ENCODE results near the gene SCARF1.

The SCARF1 gene

GRCh38 chr17:1647802-1648171 is 2.3 kb upstream of the SCARF1 start:
- no peak overlapping the region for H3K4me2 ChIP-seq (ENCODE audit: low read length)
- H3K36me3 ChIP-seq (ENCODE audit: control insufficient read depth, insufficient read depth, low read length): no peaks in the 10 kb centered on the region
- H3K9me3 ChIP-seq (ENCODE audit: control insufficient read depth, low read length): no peaks in the 10 kb centered on the region
- no peak overlapping the region for H3K4me3 ChIP-seq (ENCODE audit: low read depth, low read length)
- no peak overlapping the region for H3K27ac ChIP-seq
- H3K27me3 ChIP-seq (ENCODE audit: control insufficient read depth, insufficient read depth, low read length): no peaks in the 10 kb centered on the region
- H3K9ac ChIP-seq: no peak overlapping the region
- no peak overlapping the region for H2AFZ ChIP-seq
- H3K79me2 ChIP-seq: no peaks in the 10 kb centered on the region
- H3K4me1 ChIP-seq: peaks cover 7% of the 10 kb centered on the region
- no peak for TF ChIP-seq CTCF (IDR thresholded peaks at IDR 0.05)

DNA sequence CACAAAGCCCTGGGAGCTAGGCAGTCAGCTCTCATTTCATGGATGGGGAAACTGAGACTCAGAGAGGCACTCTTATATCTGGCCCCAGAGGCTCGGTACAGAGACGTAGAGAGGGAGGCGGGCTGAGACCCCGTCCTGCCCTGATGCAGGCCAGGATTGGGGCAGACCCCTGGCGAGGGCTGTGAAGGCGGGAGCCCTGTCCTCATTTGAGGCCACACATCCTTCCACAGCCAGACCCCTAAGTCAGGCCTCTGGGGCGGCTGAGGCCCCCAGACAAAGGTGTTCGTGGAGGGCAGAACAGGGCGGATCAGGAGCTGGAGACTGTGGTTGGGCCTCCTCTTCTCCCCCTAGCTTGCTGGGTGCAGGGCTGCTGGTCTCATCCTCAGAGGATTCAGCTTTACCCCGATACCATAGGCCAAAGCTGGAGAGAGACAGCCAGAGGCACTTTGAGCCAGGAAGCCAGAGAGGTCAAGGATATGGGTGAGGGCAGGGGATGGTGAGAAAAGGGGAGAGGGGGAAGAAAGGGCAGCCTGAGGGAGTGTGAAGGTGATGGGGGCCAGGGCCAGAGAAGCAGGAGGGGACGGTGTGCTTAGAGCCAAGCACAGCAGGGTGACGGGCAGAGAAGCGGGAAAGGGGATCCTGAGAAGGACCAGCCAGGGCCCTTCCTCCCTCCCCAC is 805 bp upstream of the SCARF1 start:
- Histone ChIP-seq H3K9ac (no peak overlapping the region), H3K36me3 (ENCODE audit: control insufficient read depth, insufficient read depth, low read length) (no peaks in the 10 kb centered on the region), H3K4me3 (ENCODE audit: low read depth, low read length) (no peak overlapping the region), H3K27me3 (ENCODE audit: control insufficient read depth, insufficient read depth, low read length) (no peaks in the 10 kb centered on the region), H3K27ac (peak overlapping the region; percentile 30), H3K9me3 (ENCODE audit: control insufficient read depth, low read length) (no peaks in the 10 kb centered on the region), H2AFZ (no peak overlapping the region), H3K79me2 (no peaks in the 10 kb centered on the region), H3K4me2 (ENCODE audit: low read length) (peak overlapping the region; percentile 38), H3K4me1 (peaks cover 7% of the 10 kb centered on the region)
- no peak for TF ChIP-seq CTCF (IDR thresholded peaks at IDR 0.05)

- no peak overlapping the region for H3K9ac ChIP-seq
- H3K36me3 ChIP-seq (ENCODE audit: control insufficient read depth, insufficient read depth, low read length): no peaks in the 10 kb centered on the region
- H3K9me3 ChIP-seq (ENCODE audit: control insufficient read depth, low read length): no peaks in the 10 kb centered on the region
- H3K4me2 ChIP-seq (ENCODE audit: low read length): peak overlapping the region; percentile 23
- H3K27ac ChIP-seq: peak overlapping the region; percentile 54
- TF ChIP-seq CTCF (IDR thresholded peaks at IDR 0.05): no peak
- H3K4me3 ChIP-seq (ENCODE audit: low read depth, low read length): peak overlapping the region; percentile 51
- no peaks in the 10 kb centered on the region for H3K27me3 ChIP-seq (ENCODE audit: control insufficient read depth, insufficient read depth, low read length)
- peaks cover 13% of the 10 kb centered on the region for H3K4me1 ChIP-seq
- H3K79me2 ChIP-seq: no peaks in the 10 kb centered on the region
- H2AFZ ChIP-seq: no peak overlapping the region
Observed at GRCh38 chr17:1644493-1645206, 882 bp downstream of the SCARF1 start.

DNA sequence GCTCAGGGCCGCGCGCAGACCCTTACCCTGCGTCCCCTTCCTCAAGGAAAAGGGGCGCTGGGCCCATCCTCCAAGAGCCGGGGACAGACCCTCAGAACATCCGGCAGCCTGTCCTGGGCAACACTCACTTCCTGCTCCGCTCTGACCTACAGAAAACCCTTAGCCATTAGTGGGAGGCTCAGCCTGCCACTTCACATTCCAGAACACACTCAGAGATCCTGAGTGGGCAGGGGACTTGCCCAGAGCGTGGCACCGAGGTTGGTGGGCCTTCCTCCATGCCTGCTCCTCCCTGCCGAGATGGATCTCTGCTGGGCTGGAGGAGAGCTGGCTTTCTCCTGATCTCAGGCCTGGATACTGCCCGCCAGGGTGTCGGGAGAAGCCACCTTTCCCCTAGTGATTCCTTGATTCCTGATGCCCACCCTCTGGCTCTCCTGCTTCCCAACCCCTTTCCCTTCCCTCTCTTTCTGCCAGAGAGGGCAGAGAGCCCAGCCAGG is 1.5 kb downstream of the SCARF1 start:
- Histone ChIP-seq H3K9ac (no peak overlapping the region), H3K4me1 (peaks cover 19% of the 10 kb centered on the region)
- no peak for TF ChIP-seq CTCF (IDR thresholded peaks at IDR 0.05)

More for the DNA sequence above, 1.5 kb downstream of the SCARF1 start:
- Histone ChIP-seq H3K27ac (peak overlapping the region; percentile 42), H3K36me3 (ENCODE audit: control insufficient read depth, insufficient read depth, low read length) (no peaks in the 10 kb centered on the region), H3K4me3 (ENCODE audit: low read depth, low read length) (no peak overlapping the region), H2AFZ (peak overlapping the region; percentile 77), H3K9me3 (ENCODE audit: control insufficient read depth, low read length) (no peaks in the 10 kb centered on the region), H3K4me2 (ENCODE audit: low read length) (peak overlapping the region; percentile 66), H3K79me2 (no peaks in the 10 kb centered on the region), H3K27me3 (ENCODE audit: control insufficient read depth, insufficient read depth, low read length) (no peaks in the 10 kb centered on the region)

Measured in parathyroid adenoma (tissue), 2 donors.